ENCODE data around the gene LRRC59. TPM values are rescaled to one million over a fixed set of nuclear protein-coding genes. Genes with fewer than 3 reads are reported as not detected.

Gene LRRC59
- total RNA-seq, 1 experiment from 2014 or later = 108 TPM

GRCh38 chr17:50363217-50364060 is 33.9 kb downstream of the LRRC59 start:
- peak; percentile 92 for ATAC-seq
- Mint-ChIP-seq H3K27ac (no peak overlapping the region), H3K9me3 (no peaks in the 10 kb centered on the region), H3K4me1 (peaks cover 36% of the 10 kb centered on the region), H3K27me3 (ENCODE audit: low read depth) (no peaks in the 10 kb centered on the region), H3K4me3 (no peak overlapping the region), H3K36me3 (peaks cover 19% of the 10 kb centered on the region)
- ChIA-PET CTCF (interaction anchor here (0.6 to 6.9 kb wide), 12 partner anchors 11 to 218 kb away, joined by 3 to 108 read pairs (median 5); partner anchors contain the start of genes COL1A1, LRRC59, RSAD1 and XYLT2), POLR2A (interaction anchor here (2.3 kb wide), 1 partner anchor 16 kb away, joined by 7 read pairs; no protein-coding TSS in a partner anchor)
- TF ChIP-seq SP1 (CRISPR knock-in tag; conservative IDR thresholded peaks at IDR 0.05) (0 out of 2 replicates have a peak, but pooled peaks have one; percentile 44), NFYB (CRISPR knock-in tag; conservative IDR thresholded peaks at IDR 0.05; ENCODE audit: low read depth) (peak; percentile 88), ATF3 (CRISPR knock-in tag; conservative IDR thresholded peaks at IDR 0.05) (no peak), ERG (CRISPR knock-in tag; IDR thresholded peaks at IDR 0.05) (peak; percentile 57; the same call in 1 of the 2 replicates)
- DNase-seq (ENCODE audit: low spot score) = peak; percentile 82

GRCh38 chr17:50362661-50363060 is 34.7 kb downstream of the LRRC59 start:
- peaks cover 15% of the 10 kb centered on the region for H3K36me3 Mint-ChIP-seq
- DNase-seq (ENCODE audit: low spot score) (no peak), ATAC-seq (no peak)
- POLR2A ChIA-PET = interaction anchor here (0.6 to 2.3 kb wide), 2 partner anchors 15 to 17 kb away, joined by 3 to 7 read pairs; no protein-coding TSS in a partner anchor
- H3K9me3 Mint-ChIP-seq = no peaks in the 10 kb centered on the region
- H3K4me3 Mint-ChIP-seq = no peak overlapping the region
- TF ChIP-seq AR (CRISPR knock-in tag; IDR thresholded peaks at IDR 0.05) = no peak
- TF ChIP-seq ZNF121 (CRISPR knock-in tag; IDR thresholded peaks at IDR 0.05) = 0 out of 2 replicates have a peak, but pooled peaks have one; percentile 24
- TF ChIP-seq NR3C1 (CRISPR knock-in tag; conservative IDR thresholded peaks at IDR 0.05; ENCODE audit: low read depth) = no peak
- TF ChIP-seq SMAD4 (CRISPR knock-in tag; IDR thresholded peaks at IDR 0.05) = no peak
- TF ChIP-seq FOXP4 (CRISPR knock-in tag; IDR thresholded peaks at IDR 0.05) = no peak
- CTCF ChIA-PET = interaction anchor here (0.6 to 6.9 kb wide), 53 partner anchors 9 to 546 kb away, joined by 3 to 108 read pairs (median 4); partner anchors contain the start of genes COL1A1, EME1, ITGA3 and LRRC59
- no peak overlapping the region for H3K27ac Mint-ChIP-seq
- no peaks in the 10 kb centered on the region for H3K27me3 Mint-ChIP-seq (ENCODE audit: low read depth)
- H3K4me1 Mint-ChIP-seq = peaks cover 36% of the 10 kb centered on the region

GRCh38 chr17:50361561-50362480 is 35.5 kb downstream of the LRRC59 start:
- peaks cover 18% of the 10 kb centered on the region for H3K36me3 Mint-ChIP-seq
- DNase-seq (ENCODE audit: low spot score) (peak; percentile 61), ATAC-seq (peak; percentile 43)
- H3K27ac Mint-ChIP-seq = peak overlapping the region; percentile 91; the same call in 1 of the 2 replicates
- H3K27me3 Mint-ChIP-seq (ENCODE audit: low read depth) = no peaks in the 10 kb centered on the region
- ChIA-PET POLR2A (interaction anchor here (0.5 to 2.3 kb wide), 3 partner anchors 15 to 63 kb away, joined by 3 to 7 read pairs (median 3); no protein-coding TSS in a partner anchor), CTCF (interaction anchor here (0.6 to 6.9 kb wide), 67 partner anchors 9 to 547 kb away, joined by 3 to 108 read pairs (median 4); partner anchors contain the start of genes COL1A1, EME1, ITGA3 and LRRC59)
- peaks cover 36% of the 10 kb centered on the region for H3K4me1 Mint-ChIP-seq
- no peak overlapping the region for H3K4me3 Mint-ChIP-seq
- H3K9me3 Mint-ChIP-seq = no peaks in the 10 kb centered on the region
- TF ChIP-seq MAX (CRISPR knock-in tag; IDR thresholded peaks at IDR 0.05) = peak; percentile 14; the same call in 1 of the 2 replicates
- TF ChIP-seq CREB1 (CRISPR knock-in tag; IDR thresholded peaks at IDR 0.05) = no peak
- no peak for TF ChIP-seq ESRRA (CRISPR knock-in tag; IDR thresholded peaks at IDR 0.05; ENCODE audit: borderline replicate concordance)
- TF ChIP-seq CDX4 (CRISPR knock-in tag; IDR thresholded peaks at IDR 0.05; ENCODE audit: borderline replicate concordance) = no peak
- no peak for TF ChIP-seq FOXP1 (CRISPR knock-in tag; IDR thresholded peaks at IDR 0.05; ENCODE audit: borderline replicate concordance)
- no peak for TF ChIP-seq HMGA2 (CRISPR knock-in tag; IDR thresholded peaks at IDR 0.05)
- 0 out of 2 replicates have a peak, but pooled peaks have one; percentile 31 for TF ChIP-seq HMGXB4 (CRISPR knock-in tag; IDR thresholded peaks at IDR 0.05)
